ENCODE data around the gene MBNL2.

- no peak for TF ChIP-seq CTCF (IDR thresholded peaks at IDR 0.05 in 2 of 3, conservative IDR thresholded peaks at IDR 0.05 in 1 of 3; ENCODE audit: control insufficient read depth in 2 of 3, extremely low read depth in 1 of 3, insufficient read depth in 1 of 3, low read depth in 3 of 3, low read length in 3 of 3)
- TF ChIP-seq, protein P1, sequence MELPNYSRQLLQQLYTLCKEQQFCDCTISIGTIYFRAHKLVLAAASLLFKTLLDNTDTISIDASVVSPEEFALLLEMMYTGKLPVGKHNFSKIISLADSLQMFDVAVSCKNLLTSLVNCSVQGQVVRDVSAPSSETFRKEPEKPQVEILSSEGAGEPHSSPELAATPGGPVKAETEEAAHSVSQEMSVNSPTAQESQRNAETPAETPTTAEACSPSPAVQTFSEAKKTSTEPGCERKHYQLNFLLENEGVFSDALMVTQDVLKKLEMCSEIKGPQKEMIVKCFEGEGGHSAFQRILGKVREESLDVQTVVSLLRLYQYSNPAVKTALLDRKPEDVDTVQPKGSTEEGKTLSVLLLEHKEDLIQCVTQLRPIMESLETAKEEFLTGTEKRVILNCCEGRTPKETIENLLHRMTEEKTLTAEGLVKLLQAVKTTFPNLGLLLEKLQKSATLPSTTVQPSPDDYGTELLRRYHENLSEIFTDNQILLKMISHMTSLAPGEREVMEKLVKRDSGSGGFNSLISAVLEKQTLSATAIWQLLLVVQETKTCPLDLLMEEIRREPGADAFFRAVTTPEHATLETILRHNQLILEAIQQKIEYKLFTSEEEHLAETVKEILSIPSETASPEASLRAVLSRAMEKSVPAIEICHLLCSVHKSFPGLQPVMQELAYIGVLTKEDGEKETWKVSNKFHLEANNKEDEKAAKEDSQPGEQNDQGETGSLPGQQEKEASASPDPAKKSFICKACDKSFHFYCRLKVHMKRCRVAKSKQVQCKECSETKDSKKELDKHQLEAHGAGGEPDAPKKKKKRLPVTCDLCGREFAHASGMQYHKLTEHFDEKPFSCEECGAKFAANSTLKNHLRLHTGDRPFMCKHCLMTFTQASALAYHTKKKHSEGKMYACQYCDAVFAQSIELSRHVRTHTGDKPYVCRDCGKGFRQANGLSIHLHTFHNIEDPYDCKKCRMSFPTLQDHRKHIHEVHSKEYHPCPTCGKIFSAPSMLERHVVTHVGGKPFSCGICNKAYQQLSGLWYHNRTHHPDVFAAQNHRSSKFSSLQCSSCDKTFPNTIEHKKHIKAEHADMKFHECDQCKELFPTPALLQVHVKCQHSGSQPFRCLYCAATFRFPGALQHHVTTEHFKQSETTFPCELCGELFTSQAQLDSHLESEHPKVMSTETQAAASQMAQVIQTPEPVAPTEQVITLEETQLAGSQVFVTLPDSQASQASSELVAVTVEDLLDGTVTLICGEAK (IDR thresholded peaks at IDR 0.05; ENCODE audit: borderline replicate concordance): no peak
- no peak for TF ChIP-seq GATAD2B (conservative IDR thresholded peaks at IDR 0.05; ENCODE audit: low read depth)
- no peak for TF ChIP-seq NFYA (IDR thresholded peaks at IDR 0.05; ENCODE audit: borderline replicate concordance, low read depth, low read length)
- no peak for TF ChIP-seq NR2C1 (IDR thresholded peaks at IDR 0.05)
- no peak for TF ChIP-seq ZNF207 (IDR thresholded peaks at IDR 0.05; ENCODE audit: borderline replicate concordance)
- no peak for TF ChIP-seq POLR2AphosphoS5 (IDR thresholded peaks at IDR 0.05; ENCODE audit: low read length)
These were observed 165.8 kb downstream of the MBNL2 start for GRCh38 chr13:97387890-97388289.

All from GM12878 (cell line).